RWPE1 (cell line): Measurements from ENCODE around the gene ARHGAP12.
"Not testable (repeated sequence)": the region's sequence is repeated elsewhere in the genome, so short reads cannot be mapped to it uniquely, and the experiment has no call there.

ENCODE experiments used
- CTCF ChIA-PET: fragments of 350-600 bp; sonication (Branson Sonifier 250); formaldehyde crosslinking; extraction: SDS; loops from one replicate; lab custom pipeline; 2021; lab: Yijun Ruan, JAX
- POLR2A ChIA-PET: fragments of 400-600 bp; formaldehyde crosslinking; extraction: SDS; loops from one replicate; lab custom pipeline; 2020; ENCODE audit warnings: antibody characterized with exemption; ENCODE audit not compliant: low non-redundant PET; lab: Yijun Ruan, JAX
- DNase-seq: peaks from one replicate; pipeline ENCODE4 v3.0.0; 2012; ENCODE audit warnings: low spot score
- H3K27ac ChIP-seq: fragments of 450-650 bp; 2 replicates; pipeline ENCODE4 v1.5.1; 2017
- CTCF ChIP-seq: fragments of 450-650 bp; conservative IDR thresholded peaks from 2 replicates; pipeline ENCODE4 v1.5.1; 2017; ENCODE audit warnings: low read depth, mild to moderate bottlenecking

The ARHGAP12 gene

GRCh38 chr10:31906039-31906438 lies 22.6 kb downstream of the ARHGAP12 start:
- no peak for TF ChIP-seq CTCF
- no peak for DNase-seq
- no peak overlapping the region for H3K27ac ChIP-seq
- ChIA-PET POLR2A (no interaction called here), CTCF (interaction anchor here (0.6 kb wide), 1 partner anchor 9 kb away, joined by 5 read pairs; no protein-coding TSS in a partner anchor)

DNA sequence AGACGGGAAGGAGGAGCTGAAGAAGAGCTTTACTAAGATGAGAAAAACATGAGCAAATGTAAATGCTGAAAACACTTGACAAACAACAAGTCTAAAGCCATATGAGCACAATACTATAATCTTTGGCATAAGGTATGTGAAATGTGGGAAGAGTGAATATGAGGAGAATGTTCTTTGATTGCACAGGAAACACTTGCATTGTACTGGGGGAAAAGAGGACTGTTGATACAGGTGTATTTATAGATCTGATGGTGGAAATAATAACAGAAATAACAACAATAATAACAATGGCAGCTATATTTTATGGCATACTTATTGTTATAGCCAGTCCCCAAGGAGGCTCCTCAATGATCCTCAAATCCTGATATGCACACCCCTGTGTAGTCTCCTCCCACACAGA lies 23.0 kb downstream of the ARHGAP12 start:
- H3K27ac ChIP-seq = no peak overlapping the region
- CTCF ChIA-PET = interaction anchor here (0.5 to 0.6 kb wide), 2 partner anchors 9 to 72 kb away, joined by 3 to 5 read pairs; no protein-coding TSS in a partner anchor
- TF ChIP-seq CTCF = no peak
- DNase-seq = no peak
- POLR2A ChIA-PET = no interaction called here

- ChIA-PET POLR2A (interaction anchor here (0.6 kb wide), 1 partner anchor 25 kb away, joined by 4 read pairs; no protein-coding TSS in a partner anchor), CTCF (no interaction called here)
- TF ChIP-seq CTCF = no peak
- H3K27ac ChIP-seq = no peak overlapping the region
- no peak for DNase-seq
These were observed 26.0 kb downstream of the ARHGAP12 start for GRCh38 chr10:31902625-31903024.

DNA sequence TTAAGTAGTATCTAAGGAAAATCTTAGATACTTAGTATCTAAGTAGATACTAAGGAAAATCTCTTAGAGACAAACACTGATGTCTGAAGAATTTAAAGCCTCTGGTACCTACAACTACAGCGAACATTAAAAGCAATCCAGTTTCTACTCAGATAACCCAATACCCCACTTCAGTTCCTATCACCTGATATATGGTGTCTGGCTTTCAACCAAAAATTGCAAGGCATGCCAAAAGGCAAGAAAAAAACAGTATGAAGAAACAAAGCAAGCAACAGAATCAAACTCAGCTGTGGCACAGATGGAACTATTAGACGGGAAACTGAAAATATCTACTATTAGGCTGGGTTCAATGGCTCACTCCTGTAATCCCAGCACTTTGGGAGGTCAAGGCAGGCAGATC lies 31.1 kb downstream of the ARHGAP12 start:
- CTCF ChIA-PET = no interaction called here
- DNase-seq = no peak
- peak overlapping the region; percentile 64 for H3K27ac ChIP-seq
- no peak for TF ChIP-seq CTCF
- POLR2A ChIA-PET = interaction anchor here (0.5 kb wide), 1 partner anchor 14 kb away, joined by 11 read pairs; no protein-coding TSS in a partner anchor

- CTCF ChIA-PET = interaction anchor here (1.2 kb wide), 1 partner anchor 9 kb away, joined by 5 read pairs; no protein-coding TSS in a partner anchor
- no peak overlapping the region for H3K27ac ChIP-seq
- peak; percentile 55 for DNase-seq
- no peak for TF ChIP-seq CTCF
- POLR2A ChIA-PET = interaction anchor here (0.5 kb wide), 1 partner anchor 13 kb away, joined by 11 read pairs; no protein-coding TSS in a partner anchor
These were observed 31.7 kb downstream of the ARHGAP12 start for GRCh38 chr10:31896968-31897384.

DNA sequence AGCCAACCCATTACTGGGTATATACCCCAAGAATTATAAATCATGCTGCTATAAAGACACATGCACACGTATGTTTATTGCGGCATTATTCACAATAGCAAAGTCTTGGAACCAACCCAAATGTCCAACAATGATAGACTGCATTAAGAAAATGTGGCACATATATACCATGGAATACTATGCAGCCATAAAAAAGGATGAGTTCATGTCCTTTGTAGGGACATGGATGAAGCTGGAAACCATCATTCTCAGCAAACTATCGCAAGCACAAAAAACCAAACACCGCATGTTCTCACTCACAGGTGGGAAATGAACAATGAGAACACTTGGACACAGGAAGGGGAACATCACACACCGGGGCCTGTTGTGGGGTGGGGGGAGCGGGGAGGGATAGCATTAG lies 32.9 kb downstream of the ARHGAP12 start:
- DNase-seq, CTCF ChIA-PET, POLR2A ChIA-PET, H3K27ac ChIP-seq: not testable (repeated sequence)

- 0 out of 2 replicates have a peak overlapping the region, but pooled peaks have one; percentile 38 for H3K27ac ChIP-seq
- no peak for TF ChIP-seq CTCF
- CTCF ChIA-PET = interaction anchor here (0.7 kb wide), 1 partner anchor 180 kb away, joined by 3 read pairs; no protein-coding TSS in a partner anchor
- POLR2A ChIA-PET = no interaction called here
- no peak for DNase-seq
These were observed 40.2 kb downstream of the ARHGAP12 start for GRCh38 chr10:31888442-31888841.
